K562 (cell line): ENCODE measurements around the gene PDZRN4. TPM values are rescaled to one million over a fixed set of nuclear protein-coding genes. Genes with fewer than 3 reads are reported as not detected.

Experiments
- ATAC-seq: fragments of 200-7000 bp; cut with Tn5 transposase; 3 replicates; pipeline ENCODE4 v1.9.1; 2020; ENCODE audit warnings: moderate library complexity
- BruUV-seq: library from RNA; stranded (reverse); fragments of 400-500 nt; replicated peaks from 2 replicates; lab custom pipeline; 2021; lab: Mats Ljungman, UMichigan
- CTCF ChIA-PET: fragments of 300-600 bp; formaldehyde crosslinking; extraction: SDS; loops from one replicate; lab custom pipeline; 2021; ENCODE audit warnings: low intra/inter-chr PET ratio; lab: Yijun Ruan, JAX
- POLR2A ChIA-PET: fragments of 300-600, 350-650 bp; sonication (Branson Sonifier 250); formaldehyde crosslinking; extraction: SDS; loops from one replicate; lab custom pipeline; 2021; ENCODE audit warnings: antibody characterized with exemption, inconsistent platforms; lab: Yijun Ruan, JAX
- DNase-seq, 4 experiments: peaks; one replicate each; pipeline versions ENCODE4 v3.0.0 to v3.0.0-alpha.2; 2011 to 2018; ENCODE audit warnings: low spot score in 3 of 4, mixed read lengths in 3 of 4; ENCODE audit errors: extremely low read depth in 1 of 4
- FAIRE-seq: peaks from 2 replicates; lab custom pipeline; 2011; peaks lifted over from hg19 to GRCh38; lab: Jason Lieb, UNC
- H2AFZ ChIP-seq: 2 replicates; pipeline ENCODE4 v1.6.0; 2011; ENCODE audit warnings: low read depth, low read length, control low read depth, inconsistent platforms
- H3K27ac ChIP-seq: fragments of 200-600 bp; 3 replicates; pipeline ENCODE4 v1.8.0; 2011; ENCODE audit warnings: low read depth, mild to moderate bottlenecking, control low read depth, inconsistent platforms, low read length, moderate library complexity, mixed read lengths; ENCODE audit errors: extremely low read depth
- H3K27me3 ChIP-seq, 2 experiments: fragments of 300-600 bp in 1 of 2; 2 replicates in 1 of 2; 3 replicates in 1 of 2; pipeline versions ENCODE4 v1.6.0 to v1.8.0; 2011; ENCODE audit warnings: inconsistent platforms in 2 of 2, low read length in 2 of 2, mild to moderate bottlenecking in 1 of 2, mixed read lengths in 1 of 2, moderate library complexity in 1 of 2; ENCODE audit not compliant: control insufficient read depth in 2 of 2, insufficient read depth in 2 of 2
- H3K36me3 ChIP-seq: fragments of 300-600 bp; 3 replicates; pipeline ENCODE4 v1.8.0; 2011; ENCODE audit warnings: mild to moderate bottlenecking, low read length, inconsistent platforms; ENCODE audit not compliant: control insufficient read depth, insufficient read depth
- H3K4me1 ChIP-seq, 2 experiments: fragments of 200-600 bp in 1 of 2; replicated peaks in 1 of 2; 2 replicates in 1 of 2; 3 replicates in 1 of 2; pipeline versions ENCODE4 v1.5.1 to v1.8.0; 2011; ENCODE audit warnings: inconsistent platforms in 2 of 2, low read length in 2 of 2, mild to moderate bottlenecking in 1 of 2, mixed read lengths in 1 of 2, moderate library complexity in 1 of 2; ENCODE audit not compliant: control insufficient read depth in 2 of 2, insufficient read depth in 2 of 2
- H3K4me2 ChIP-seq: 2 replicates; pipeline ENCODE4 v1.6.1; 2011; ENCODE audit warnings: low read length, control low read depth, inconsistent platforms, mixed read lengths; ENCODE audit not compliant: insufficient read depth
- H3K4me3 ChIP-seq: fragments of 200-600 bp; sonication (generic), shearing (Covaris generic); 2 replicates; pipeline ENCODE4 v1.5.1; 2016; ENCODE audit warnings: control low read depth, inconsistent platforms
- H3K79me2 ChIP-seq: fragments of 200-600 bp; 3 replicates; pipeline ENCODE4 v1.8.0; 2011; ENCODE audit warnings: low read length, inconsistent platforms; ENCODE audit not compliant: control insufficient read depth, insufficient read depth
- H3K9ac ChIP-seq, 2 experiments: 2 replicates each; pipeline versions ENCODE4 v1.6.0 to v1.6.1; 2011; ENCODE audit warnings: low read depth in 2 of 2, low read length in 2 of 2, control low read depth in 1 of 2, inconsistent platforms in 1 of 2, mild to moderate bottlenecking in 1 of 2, mixed read lengths in 1 of 2; ENCODE audit not compliant: insufficient read depth in 1 of 2
- H3K9me1 ChIP-seq: one replicate; pipeline ENCODE4 v1.6.0; 2011; ENCODE audit warnings: inconsistent platforms, mild to moderate bottlenecking, low read length, moderate library complexity; ENCODE audit not compliant: control insufficient read depth, insufficient read depth
- H3K9me3 ChIP-seq: replicated peaks from 2 replicates; pipeline ENCODE4 v1.5.1; 2011; ENCODE audit warnings: low read depth, low read length, inconsistent platforms; ENCODE audit not compliant: control insufficient read depth, insufficient read depth
- H4K20me1 ChIP-seq: replicated peaks from 2 replicates; pipeline ENCODE4 v1.6.1; 2011; ENCODE audit warnings: low read length, inconsistent platforms, mixed read lengths; ENCODE audit not compliant: control insufficient read depth, insufficient read depth
- E2F5 ChIP-seq: sonication (generic); formaldehyde crosslinking; IDR thresholded peaks from 2 replicates; pipeline ENCODE4 v1.8.0; 2022; ENCODE audit warnings: mild to moderate bottlenecking, missing genetic modification reagents
- ELF1 ChIP-seq: fragments of 200-800 bp; sonication (Bioruptor generic); IDR thresholded peaks from 2 replicates; pipeline ENCODE4 v1.6.1; 2016; ENCODE audit warnings: missing genetic modification characterization, missing compliant biosample characterization
- ELF4 ChIP-seq: fragments of 450-650 bp; formaldehyde crosslinking; IDR thresholded peaks from 2 replicates; pipeline ENCODE4 v1.4.0; 2022; ENCODE audit warnings: missing genetic modification characterization
- FUS ChIP-seq: fragments of 200-400 bp; formaldehyde crosslinking; optimal IDR thresholded peaks from 2 replicates; pipeline ENCODE3; 2017; ENCODE audit warnings: low read depth, low read length
- HDGF ChIP-seq: fragments of 450-650 bp; IDR thresholded peaks from 2 replicates; pipeline ENCODE4 v1.6.1; 2016
- MTA2 ChIP-seq: fragments of 450-650 bp; IDR thresholded peaks from 2 replicates; pipeline ENCODE4 v1.6.1; 2016; ENCODE audit warnings: low read depth
- PRMT5 ChIP-seq: sonication (generic); formaldehyde crosslinking; IDR thresholded peaks from 2 replicates; pipeline ENCODE4 v1.5.0; 2020; ENCODE audit warnings: missing genetic modification reagents
- RB1 ChIP-seq: fragments of 450-650 bp; IDR thresholded peaks from 2 replicates; pipeline ENCODE4 v1.6.1; 2017; ENCODE audit warnings: low read depth, mild to moderate bottlenecking
- SIRT6 ChIP-seq: IDR thresholded peaks from one replicate; pipeline ENCODE4 v1.6.1; 2012; ENCODE audit warnings: low read depth, mild to moderate bottlenecking, control low read depth, inconsistent platforms, low read length, moderate library complexity
- SLC30A9 ChIP-seq: fragments of 250-450 bp; sonication (Bioruptor Pico); IDR thresholded peaks from 2 replicates; pipeline ENCODE4 v1.8.0; 2022; ENCODE audit warnings: mild to moderate bottlenecking, moderate library complexity
- TEAD4 ChIP-seq, 2 experiments: sonication (generic) in 1 of 2; formaldehyde crosslinking in 1 of 2; IDR thresholded peaks; 2 replicates each; pipeline versions ENCODE4 v1.6.1 to v1.8.0; 2012 to 2022; ENCODE audit warnings: borderline replicate concordance in 1 of 2, inconsistent platforms in 1 of 2, low read length in 1 of 2, mild to moderate bottlenecking in 1 of 2, missing genetic modification reagents in 1 of 2
- ZNF445 ChIP-seq: fragments of 250-450 bp; sonication (Bioruptor Pico); IDR thresholded peaks from 2 replicates; pipeline ENCODE4 v1.4.0; 2020; ENCODE audit warnings: low read depth, mild to moderate bottlenecking, moderate library complexity
- ZNF696 ChIP-seq: fragments of 250-450 bp; sonication (Bioruptor Pico); conservative IDR thresholded peaks from 2 replicates; pipeline ENCODE4 v1.4.0; 2020; ENCODE audit warnings: mild to moderate bottlenecking, moderate library complexity
- WGBS: fragments of 100-300 bp; shearing (Covaris generic); methylation state at CpG from one replicate; pipeline ENCODE4 v1.1.6; 2016; ENCODE audit warnings: low coverage, mixed read lengths; ENCODE audit not compliant: insufficient coverage; ENCODE audit errors: missing lambda C conversion rate; 5-methylcytosine and 5-hydroxymethylcytosine counted together
- in situ Hi-C: fragments of 300-500 bp; cut with MboI; formaldehyde crosslinking; loops from 4 replicates; pipeline ENCODE4 v1.15.0; 2018; ENCODE audit warnings: inconsistent platforms, mixed read lengths
- intact Hi-C: fragments of 100-400 bp; cut with micrococcal nuclease; formaldehyde crosslinking; loops from 2 replicates; pipeline ENCODE4 v1.14.2; 2022
- polyA plus RNA-seq, 8 experiments: library from polyadenylated mRNA; depleted of rRNA in 4 of 8; stranded (reverse) in 5 of 8; unstranded in 3 of 8; fragments of >200 nt; fragmentation: Nextera tagmentation in 2 of 8; fragmentation: Illumina TruSeq in 1 of 8; extraction: Ambion mirVana in 2 of 8; extraction: Trizol in 1 of 8; gene quantifications; 2 replicates each; pipeline versions ENCODE4 v1.2.1 to v1.2.3, GENCODE V29; 2011 to 2014; ENCODE audit warnings: inconsistent platforms in 1 of 8, missing spikeins in 1 of 8
- total RNA-seq, 7 experiments: library from RNA; depleted of rRNA in 6 of 7; stranded (reverse); fragments of >200 nt in 6 of 7; fragmentation: Illumina TruSeq in 2 of 7; extraction: Trizol in 2 of 7; gene quantifications; 2 replicates each; pipeline versions ENCODE4 v1.2.1 to v1.2.3, GENCODE V29; 2011 to 2021; ENCODE audit warnings: low replicate concordance in 1 of 7
- TF ChIP-seq, protein P1 (sequence below): fragments of 250-450 bp; sonication (Bioruptor Pico); IDR thresholded peaks from 2 replicates; pipeline ENCODE4 v1.8.0; 2022; ENCODE audit warnings: moderate library complexity, mild to moderate bottlenecking, inconsistent platforms
- TF ChIP-seq, protein P2 (sequence below): fragments of 450-650 bp; formaldehyde crosslinking; IDR thresholded peaks from 2 replicates; pipeline ENCODE4 v1.4.0; 2020; ENCODE audit warnings: mild to moderate bottlenecking, mixed read lengths

Gene PDZRN4
- total and polyA plus RNA-seq, 9 of the 15 experiments (the other 6 are each of a cell fraction or from before 2014, with no cell fraction given), result not detected

- H3K79me2 ChIP-seq, result no peaks in the 10 kb centered on the region
- H3K4me2 ChIP-seq, result no peak overlapping the region
- DNase-seq (no peak), FAIRE-seq (no peak)
- H3K27me3 ChIP-seq, result no peaks in the 10 kb centered on the region
- intact Hi-C loops (no loop called here), in situ Hi-C loops (no loop called here)
- 5% methylated on average over 3 of the region's 3 CpGs for WGBS
- no peak overlapping the region for H3K4me3 ChIP-seq
- H3K27ac ChIP-seq, result no peak overlapping the region
- H3K9me3 ChIP-seq, result no peaks in the 10 kb centered on the region
- H3K9me1 ChIP-seq, result no peaks in the 10 kb centered on the region
- H3K9ac ChIP-seq, result no peak overlapping the region
- CTCF ChIA-PET, result no interaction called here
- TF ChIP-seq HDGF (no peak), ZNF445 (CRISPR knock-in tag) (no peak), TEAD4 (IDR thresholded peaks at IDR 0.05; ENCODE audit: low read length) (no peak), TEAD4 (CRISPR knock-in tag; IDR thresholded peaks at IDR 0.05; ENCODE audit: borderline replicate concordance) (no peak), SIRT6 (no peak), SLC30A9 (CRISPR knock-in tag) (no peak), RB1 (no peak)
- TF ChIP-seq, all 486 proteins: peak for 0
- H2AFZ ChIP-seq, result no peak overlapping the region
- no peak for ATAC-seq
- H3K36me3 ChIP-seq, result no peaks in the 10 kb centered on the region
- H4K20me1 ChIP-seq, result no peaks in the 10 kb centered on the region
- BruUV-seq, result no TSS peak
- H3K4me1 ChIP-seq, result no peaks in the 10 kb centered on the region
- POLR2A ChIA-PET, result no interaction called here
These were observed 280.2 kb downstream of the PDZRN4 start for GRCh38 chr12:41468341-41468740.

DNA sequence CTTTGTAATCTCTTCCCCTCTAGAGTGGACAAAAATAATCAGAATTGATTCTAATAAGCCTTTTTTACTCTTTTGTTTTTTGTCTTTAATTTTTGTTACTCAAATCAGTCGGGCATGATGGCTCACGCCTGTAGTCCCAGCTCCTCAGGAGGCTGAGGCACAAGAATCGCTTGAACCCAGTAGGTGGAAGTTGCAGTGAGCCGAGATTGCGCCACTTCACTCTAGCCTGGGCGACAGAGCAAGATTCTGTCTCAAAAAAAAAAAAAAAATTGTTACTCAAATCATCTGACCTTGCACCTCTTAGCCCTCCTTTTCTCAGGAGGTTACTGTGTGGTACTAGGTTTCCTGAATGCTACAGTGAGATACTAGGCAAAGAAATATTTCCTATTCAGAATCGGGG, 280.6 kb downstream of the PDZRN4 start:
- intact Hi-C loops (no loop called here), in situ Hi-C loops (no loop called here)
- POLR2A ChIA-PET, result no interaction called here
- H3K4me1 ChIP-seq, result no peaks in the 10 kb centered on the region
- BruUV-seq, result no TSS peak
- H3K9me1 ChIP-seq, result no peaks in the 10 kb centered on the region
- no peak overlapping the region for H3K27ac ChIP-seq
- H4K20me1 ChIP-seq, result no peaks in the 10 kb centered on the region
- H3K36me3 ChIP-seq, result no peaks in the 10 kb centered on the region
- 0% methylated on average over 7 of the region's 7 CpGs for WGBS
- no peak overlapping the region for H3K4me3 ChIP-seq
- H3K9ac ChIP-seq, result no peak overlapping the region
- no peak for FAIRE-seq
- no peak for DNase-seq
- H3K9me3 ChIP-seq, result no peaks in the 10 kb centered on the region
- H3K79me2 ChIP-seq, result no peaks in the 10 kb centered on the region
- no peak overlapping the region for H3K4me2 ChIP-seq
- no peak overlapping the region for H2AFZ ChIP-seq
- no peak for ATAC-seq
- CTCF ChIA-PET, result no interaction called here
- H3K27me3 ChIP-seq, result no peaks in the 10 kb centered on the region
- no peak for TF ChIP-seq MTA2
- TF ChIP-seq, protein P1, sequence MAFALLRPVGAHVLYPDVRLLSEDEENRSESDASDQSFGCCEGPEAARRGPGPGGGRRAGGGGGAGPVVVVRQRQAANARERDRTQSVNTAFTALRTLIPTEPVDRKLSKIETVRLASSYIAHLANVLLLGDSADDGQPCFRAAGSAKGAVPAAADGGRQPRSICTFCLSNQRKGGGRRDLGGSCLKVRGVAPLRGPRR (CRISPR knock-in tag), result no peak
- TF ChIP-seq RB1, result no peak
- TF ChIP-seq ELF4, result no peak
- TF ChIP-seq PRMT5 (CRISPR knock-in tag), result no peak
- TF ChIP-seq, protein P2, sequence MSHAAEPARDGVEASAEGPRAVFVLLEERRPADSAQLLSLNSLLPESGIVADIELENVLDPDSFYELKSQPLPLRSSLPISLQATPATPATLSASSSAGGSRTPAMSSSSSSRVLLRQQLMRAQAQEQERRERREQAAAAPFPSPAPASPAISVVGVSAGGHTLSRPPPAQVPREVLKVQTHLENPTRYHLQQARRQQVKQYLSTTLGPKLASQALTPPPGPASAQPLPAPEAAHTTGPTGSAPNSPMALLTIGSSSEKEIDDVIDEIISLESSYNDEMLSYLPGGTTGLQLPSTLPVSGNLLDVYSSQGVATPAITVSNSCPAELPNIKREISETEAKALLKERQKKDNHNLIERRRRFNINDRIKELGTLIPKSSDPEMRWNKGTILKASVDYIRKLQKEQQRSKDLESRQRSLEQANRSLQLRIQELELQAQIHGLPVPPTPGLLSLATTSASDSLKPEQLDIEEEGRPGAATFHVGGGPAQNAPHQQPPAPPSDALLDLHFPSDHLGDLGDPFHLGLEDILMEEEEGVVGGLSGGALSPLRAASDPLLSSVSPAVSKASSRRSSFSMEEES, result no peak
- no peak for TF ChIP-seq ZNF696
- no peak for TF ChIP-seq E2F5 (CRISPR knock-in tag)
- TF ChIP-seq FUS, result no peak
- no peak for TF ChIP-seq ELF1 (tag)
